ENCODE results near the gene CLEC4A. TPM values are rescaled to one million over a fixed set of nuclear protein-coding genes. Genes with fewer than 3 reads are reported as not detected.
"Not testable (repeated sequence)": the region's sequence is repeated elsewhere in the genome, so short reads cannot be mapped to it uniquely, and the experiment has no call there.

Gene CLEC4A
- total RNA-seq, 1 donor from 2014 or later: 0.13 TPM

GRCh38 chr12:8133636-8134397 lies 10.4 kb downstream of the CLEC4A start:
- DNase-seq (ENCODE audit: low read depth, low spot score): not testable (repeated sequence)

- DNase-seq (ENCODE audit: low read depth, low spot score): not testable (repeated sequence)
Observed at GRCh38 chr12:8134398-8134930, 11.0 kb downstream of the CLEC4A start.

GRCh38 chr12:8141647-8142046 lies 18.2 kb downstream of the CLEC4A start:
- not testable (repeated sequence) for DNase-seq (ENCODE audit: low read depth, low spot score)

GRCh38 chr12:8143261-8143660 lies 19.8 kb downstream of the CLEC4A start:
- no peak for DNase-seq (ENCODE audit: low read depth, low spot score)

- no peak for DNase-seq (ENCODE audit: low read depth, low spot score)
Observed at GRCh38 chr12:8145754-8146441, 22.5 kb downstream of the CLEC4A start.

GRCh38 chr12:8146442-8146771 lies 23.0 kb downstream of the CLEC4A start:
- no peak for DNase-seq (ENCODE audit: low read depth, low spot score)

GRCh38 chr12:8154526-8154925 lies 31.1 kb downstream of the CLEC4A start:
- no peak for DNase-seq (ENCODE audit: low read depth, low spot score)

GRCh38 chr12:8156416-8156815 lies 33.0 kb downstream of the CLEC4A start:
- no peak for DNase-seq (ENCODE audit: low read depth, low spot score)

GRCh38 chr12:8156845-8157244 lies 33.4 kb downstream of the CLEC4A start, which contains the start of gene ZNF705A:
Gene ZNF705A, plus strand, starts transcription at chr12:8157015. Its CDS starts 15,611 bp downstream, at chr12:8172626.
- DNase-seq (ENCODE audit: low read depth, low spot score): peak; percentile 76

GRCh38 chr12:8157484-8158198 lies 34.2 kb downstream of the CLEC4A start:
- DNase-seq (ENCODE audit: low read depth, low spot score): no peak

GRCh38 chr12:8172911-8173310 lies 49.5 kb downstream of the CLEC4A start:
- DNase-seq (ENCODE audit: low read depth, low spot score): not testable (repeated sequence)

- not testable (repeated sequence) for DNase-seq (ENCODE audit: low read depth, low spot score)
Observed at GRCh38 chr12:8179989-8180585, 56.7 kb downstream of the CLEC4A start.

GRCh38 chr12:8181271-8181670 lies 57.9 kb downstream of the CLEC4A start:
- not testable (repeated sequence) for DNase-seq (ENCODE audit: low read depth, low spot score)

GRCh38 chr12:8182923-8183322 lies 59.5 kb downstream of the CLEC4A start:
- DNase-seq (ENCODE audit: low read depth, low spot score): not testable (repeated sequence)

- not testable (repeated sequence) for DNase-seq (ENCODE audit: low read depth, low spot score)
Observed at GRCh38 chr12:8183346-8183745, 59.9 kb downstream of the CLEC4A start.

- not testable (repeated sequence) for DNase-seq (ENCODE audit: low read depth, low spot score)
Observed at GRCh38 chr12:8184206-8184605, 60.8 kb downstream of the CLEC4A start.

GRCh38 chr12:8188088-8188487 lies 64.7 kb downstream of the CLEC4A start:
- not testable (repeated sequence) for DNase-seq (ENCODE audit: low read depth, low spot score)
